ENCODE data around the gene DNAJB13.
"Not testable (repeated sequence)": the region's sequence is repeated elsewhere in the genome, so short reads cannot be mapped to it uniquely, and the experiment has no call there.

Gene DNAJB13

GRCh38 chr11:73950869-73951710 is at the start of gene DNAJB13:
DNAJB13 (plus strand) TSS chr11:73951026; CDS start chr11:73951070, 44 bp downstream.
- peak; percentile 33 for DNase-seq

GRCh38 chr11:73902303-73902702 is 48.5 kb upstream of the DNAJB13 start:
- DNase-seq = no peak

GRCh38 chr11:73907191-73907590 is 43.6 kb upstream of the DNAJB13 start:
- peak; percentile 30 for DNase-seq

- no peak for DNase-seq
Observed at GRCh38 chr11:73912026-73912425, 38.8 kb upstream of the DNAJB13 start.

- DNase-seq = no peak
Observed at GRCh38 chr11:73913472-73913871, 37.4 kb upstream of the DNAJB13 start.

- DNase-seq = no peak
Observed at GRCh38 chr11:73914284-73914683, 36.5 kb upstream of the DNAJB13 start.

- DNase-seq = no peak
Observed at GRCh38 chr11:73916435-73916834, 34.4 kb upstream of the DNAJB13 start.

GRCh38 chr11:73921180-73921579 is 29.6 kb upstream of the DNAJB13 start:
- DNase-seq = no peak

- DNase-seq = no peak
Observed at GRCh38 chr11:73929388-73929787, 21.4 kb upstream of the DNAJB13 start.

GRCh38 chr11:73931039-73931645 is 19.7 kb upstream of the DNAJB13 start:
- peak; percentile 44 for DNase-seq

- DNase-seq = no peak
Observed at GRCh38 chr11:73931951-73932350, 18.9 kb upstream of the DNAJB13 start.

GRCh38 chr11:73932781-73933180 is 18.0 kb upstream of the DNAJB13 start:
- DNase-seq = no peak

- not testable (repeated sequence) for DNase-seq
Observed at GRCh38 chr11:73936047-73936446, 14.8 kb upstream of the DNAJB13 start.

- no peak for DNase-seq
Observed at GRCh38 chr11:73939096-73939495, 11.7 kb upstream of the DNAJB13 start.

GRCh38 chr11:73940801-73941570 is 9.8 kb upstream of the DNAJB13 start:
- DNase-seq = no peak

- DNase-seq = no peak
Observed at GRCh38 chr11:73942010-73942409, 8.8 kb upstream of the DNAJB13 start.

- DNase-seq = no peak
Observed at GRCh38 chr11:73944085-73944484, 6.7 kb upstream of the DNAJB13 start.

- no peak for DNase-seq
Observed at GRCh38 chr11:73944901-73945300, 5.9 kb upstream of the DNAJB13 start.

- no peak for DNase-seq
Observed at GRCh38 chr11:73945396-73945795, 5.4 kb upstream of the DNAJB13 start.

- DNase-seq = no peak
Observed at GRCh38 chr11:73946798-73947458, 3.9 kb upstream of the DNAJB13 start.

- no peak for DNase-seq
Observed at GRCh38 chr11:73949246-73949645, 1.6 kb upstream of the DNAJB13 start.

GRCh38 chr11:73949912-73950311 is 914 bp upstream of the DNAJB13 start:
- no peak for DNase-seq

- no peak for DNase-seq
Observed at GRCh38 chr11:73951797-73952196, 971 bp downstream of the DNAJB13 start.

All from activated CD4-positive, alpha-beta T cell treated with anti-CD3 and anti-CD28 coated beads, Interleukin-2, amount 50 U/mL, for 16 hours (primary cell).